Activated CD8-positive, alpha-beta memory T cell treated with anti-CD3 and anti-CD28 coated beads, Interleukin-2, amount 10 ng/mL, durations not matched to agents 7 days and 5 days (primary cell): ENCODE measurements around the gene KMT2C. TPM values are rescaled to one million over a fixed set of nuclear protein-coding genes. Genes with fewer than 3 reads are reported as not detected.
"Not testable (repeated sequence)": the region's sequence is repeated elsewhere in the genome, so short reads cannot be mapped to it uniquely, and the experiment has no call there.

Source experiments
- ATAC-seq: fragments of 150-1000 bp; cut with Tn5 transposase; one replicate; pipeline ENCODE4 v1.10.0; 2021; ENCODE audit warnings: moderate library complexity
- CTCF ChIA-PET: fragments of 350-600 bp; sonication (Branson Sonifier 250); formaldehyde crosslinking; loops from one replicate; lab custom pipeline; 2021; ENCODE audit warnings: antibody characterized with exemption; lab: Charles Lee
- DNase-seq: peaks from one replicate; pipeline ENCODE4 v3.0.0-alpha.2; 2020
- H3K27ac Mint-ChIP-seq: one replicate; pipeline ENCODE4 v1.8.0; 2021; ENCODE audit warnings: mild to moderate bottlenecking, mixed read lengths
- H3K27me3 Mint-ChIP-seq: one replicate; pipeline ENCODE4 v1.8.0; 2021; ENCODE audit warnings: mixed read lengths
- H3K36me3 Mint-ChIP-seq: one replicate; pipeline ENCODE4 v1.8.0; 2021; ENCODE audit warnings: mild to moderate bottlenecking, mixed read lengths
- H3K4me1 Mint-ChIP-seq: one replicate; pipeline ENCODE4 v1.8.0; 2021; ENCODE audit warnings: mixed read lengths
- H3K4me3 Mint-ChIP-seq: one replicate; pipeline ENCODE4 v1.8.0; 2021; ENCODE audit warnings: mild to moderate bottlenecking, moderate library complexity, mixed read lengths
- H3K9me3 Mint-ChIP-seq: one replicate; pipeline ENCODE4 v1.8.0; 2022; ENCODE audit warnings: low read depth, mixed read lengths
- total RNA-seq, 2 experiments: library from RNA; stranded (reverse); gene quantifications; one replicate each; pipeline ENCODE4 v1.2.3, GENCODE V29; 2021

KMT2C gene
- total RNA-seq, 2 experiments from 2014 or later: 58.2 to 86.6 TPM

DNA sequence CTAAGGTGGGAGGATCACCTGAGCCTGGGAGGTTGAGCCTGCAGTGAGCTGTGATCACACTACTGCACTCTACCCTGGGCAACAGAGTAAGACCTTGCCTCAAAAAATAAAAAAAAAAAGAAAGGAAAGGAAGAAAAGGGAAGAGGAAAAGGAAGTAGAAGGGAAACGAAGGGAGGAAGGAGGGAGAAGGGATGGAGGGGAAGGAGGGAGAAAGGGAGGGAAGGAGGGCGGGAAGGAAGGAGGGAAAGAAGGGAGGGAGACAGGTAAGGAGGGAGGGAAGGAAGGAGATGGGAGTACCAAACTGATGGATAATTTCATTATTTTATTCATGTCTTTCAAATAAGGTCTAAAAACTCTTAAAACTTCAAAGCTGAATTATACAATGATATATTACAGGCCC is 106.3 kb downstream of the KMT2C start:
- peaks cover 17% of the 10 kb centered on the region for H3K36me3 Mint-ChIP-seq
- H3K4me3 Mint-ChIP-seq: no peak overlapping the region
- no peak for ATAC-seq
- CTCF ChIA-PET: interaction anchor here (1.4 kb wide), 1 partner anchor 13 kb away, joined by 3 read pairs; no protein-coding TSS in a partner anchor
- H3K4me1 Mint-ChIP-seq: peaks cover 1% of the 10 kb centered on the region
- no peaks in the 10 kb centered on the region for H3K27me3 Mint-ChIP-seq
- no peaks in the 10 kb centered on the region for H3K9me3 Mint-ChIP-seq
- H3K27ac Mint-ChIP-seq: no peak overlapping the region
- DNase-seq: no peak

DNA sequence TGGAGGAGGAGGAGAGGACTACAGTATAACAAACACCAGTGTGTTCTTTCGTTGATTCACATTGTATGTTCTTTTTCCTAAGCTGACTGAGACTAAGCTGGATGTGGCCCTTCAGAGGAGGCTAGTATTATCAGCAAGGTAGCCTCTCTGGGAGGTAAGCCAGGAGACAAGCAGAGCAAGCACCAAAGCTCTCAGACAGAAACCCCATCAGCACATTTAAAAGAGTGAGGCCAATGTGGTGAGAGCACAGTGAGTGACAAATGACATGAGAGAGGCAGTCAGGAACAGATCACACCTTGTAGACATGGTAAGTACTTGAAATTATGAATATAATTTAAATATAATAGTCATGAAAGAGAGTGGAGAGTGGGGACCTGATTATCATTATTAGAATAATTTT is 107.6 kb downstream of the KMT2C start:
- ATAC-seq (no peak), DNase-seq (no peak)
- CTCF ChIA-PET: no interaction called here
- H3K4me3 Mint-ChIP-seq: no peak overlapping the region
- peaks cover 16% of the 10 kb centered on the region for H3K36me3 Mint-ChIP-seq
- no peaks in the 10 kb centered on the region for H3K9me3 Mint-ChIP-seq
- no peaks in the 10 kb centered on the region for H3K4me1 Mint-ChIP-seq
- no peak overlapping the region for H3K27ac Mint-ChIP-seq
- no peaks in the 10 kb centered on the region for H3K27me3 Mint-ChIP-seq

DNA sequence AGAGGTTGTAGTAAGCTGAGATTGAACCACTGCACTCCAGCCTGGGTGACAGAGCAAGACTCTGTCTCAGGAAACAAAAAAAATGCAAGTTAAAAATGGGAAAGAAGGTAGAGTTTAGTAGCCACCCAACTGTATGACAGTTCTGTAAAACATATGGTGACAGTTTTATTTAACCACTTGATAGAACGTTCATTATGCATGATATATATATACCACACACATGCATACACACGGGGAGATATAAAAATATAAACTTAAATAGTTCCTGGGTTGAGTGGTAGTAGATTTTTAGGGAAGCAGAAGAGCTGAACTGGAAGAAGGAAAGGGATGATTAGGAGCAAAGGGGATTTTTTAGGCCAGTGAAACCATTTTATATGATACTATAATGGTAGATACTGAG is 120.0 kb downstream of the KMT2C start:
- CTCF ChIA-PET: interaction anchor here (1.4 kb wide), 1 partner anchor 20 kb away, joined by 3 read pairs; no protein-coding TSS in a partner anchor
- peaks cover 27% of the 10 kb centered on the region for H3K36me3 Mint-ChIP-seq
- H3K27me3 Mint-ChIP-seq: no peaks in the 10 kb centered on the region
- H3K9me3 Mint-ChIP-seq: no peaks in the 10 kb centered on the region
- no peak overlapping the region for H3K27ac Mint-ChIP-seq
- DNase-seq (no peak), ATAC-seq (no peak)
- no peak overlapping the region for H3K4me3 Mint-ChIP-seq
- H3K4me1 Mint-ChIP-seq: peaks cover 10% of the 10 kb centered on the region

DNA sequence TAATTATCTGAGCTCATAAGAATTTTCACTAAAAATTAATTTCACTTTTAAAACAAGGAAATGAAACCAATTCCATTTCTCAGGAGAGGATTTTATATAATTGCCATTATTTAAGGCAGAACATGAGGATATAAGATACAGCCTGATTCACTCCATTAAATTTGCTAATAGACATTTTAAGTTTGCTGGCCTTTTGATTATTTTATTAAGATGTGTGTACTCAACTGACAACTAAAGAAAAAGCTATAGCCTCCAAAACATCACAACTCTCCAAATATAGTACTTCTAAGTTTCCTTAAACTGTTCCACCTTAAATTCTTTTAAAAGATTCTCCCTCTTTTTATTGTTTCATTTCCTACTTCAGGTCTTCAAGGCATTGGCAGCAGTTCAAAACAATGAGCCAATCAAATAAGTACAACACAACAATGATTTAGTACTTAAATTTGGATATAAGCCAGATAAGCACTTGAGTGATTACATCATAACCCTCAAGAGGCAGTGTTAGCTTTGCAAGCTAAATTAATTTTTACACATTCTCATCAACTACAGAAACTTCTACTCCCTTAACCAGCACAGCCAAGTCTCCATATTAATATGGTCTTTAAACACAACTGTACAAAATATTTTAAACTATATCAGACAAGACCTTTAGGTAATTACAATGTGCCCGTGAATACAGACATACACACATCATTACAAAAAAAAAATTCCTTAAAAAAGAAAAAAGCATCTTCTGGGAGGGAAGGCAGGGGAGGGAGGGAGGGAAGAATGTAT is 121.8 kb downstream of the KMT2C start:
- CTCF ChIA-PET: interaction anchor here (0.5 to 1.0 kb wide), 2 partner anchors 197 to 257 kb away, joined by 3 to 5 read pairs; no protein-coding TSS in a partner anchor
- H3K27ac Mint-ChIP-seq: no peak overlapping the region
- ATAC-seq: no peak
- H3K27me3 Mint-ChIP-seq: no peaks in the 10 kb centered on the region
- peaks cover 10% of the 10 kb centered on the region for H3K4me1 Mint-ChIP-seq
- H3K36me3 Mint-ChIP-seq: peaks cover 29% of the 10 kb centered on the region
- H3K4me3 Mint-ChIP-seq: no peak overlapping the region
- DNase-seq: no peak
- H3K9me3 Mint-ChIP-seq: no peaks in the 10 kb centered on the region

DNA sequence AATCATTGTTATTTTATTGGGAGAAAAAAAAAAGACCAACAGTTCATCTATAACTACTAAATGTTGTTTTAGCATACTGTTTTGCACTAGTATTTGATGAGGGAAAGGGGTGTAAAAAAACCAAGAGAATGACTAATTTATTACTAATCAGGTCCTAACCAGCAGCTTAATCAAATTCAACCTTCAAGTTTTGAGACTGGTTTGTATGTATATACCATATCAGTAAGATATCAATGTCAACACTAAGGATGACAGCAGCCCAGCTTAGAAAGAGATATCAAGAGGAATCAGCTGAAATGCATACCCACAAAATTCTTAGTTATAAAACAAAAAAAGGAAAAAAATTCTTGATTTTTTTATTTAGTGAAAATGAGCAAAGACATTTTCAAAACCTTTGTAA is 122.6 kb downstream of the KMT2C start:
- H3K4me3 Mint-ChIP-seq: no peak overlapping the region

DNA sequence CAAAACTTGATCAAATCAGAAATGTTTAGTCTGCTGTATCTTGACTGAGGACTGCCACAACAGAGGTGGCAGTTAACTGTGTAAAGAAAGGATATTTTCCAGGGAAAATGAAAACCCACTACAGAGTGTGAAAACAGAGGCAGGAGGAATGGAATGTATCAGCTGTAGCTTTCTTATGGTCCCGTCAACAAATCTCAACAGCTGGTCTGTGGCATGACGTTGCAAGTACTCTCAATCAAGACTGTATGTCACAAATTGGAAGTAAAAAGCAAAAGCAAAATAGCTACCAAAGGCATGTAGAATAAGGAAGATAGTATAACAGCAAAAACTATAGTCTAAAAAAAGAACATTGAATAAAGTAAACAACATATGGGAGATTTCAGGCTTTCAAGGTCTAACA is 123.5 kb downstream of the KMT2C start:
- Mint-ChIP-seq H3K4me1 (peaks cover 8% of the 10 kb centered on the region), H3K36me3 (peaks cover 33% of the 10 kb centered on the region), H3K4me3 (no peak overlapping the region), H3K27me3 (no peaks in the 10 kb centered on the region), H3K9me3 (no peaks in the 10 kb centered on the region), H3K27ac (no peak overlapping the region)
- no peak for ATAC-seq
- DNase-seq: no peak
- CTCF ChIA-PET: interaction anchor here (0.9 kb wide), 1 partner anchor 24 kb away, joined by 4 read pairs; no protein-coding TSS in a partner anchor

More for the DNA sequence above, 122.6 kb downstream of the KMT2C start:
- Mint-ChIP-seq H3K27me3 (no peaks in the 10 kb centered on the region), H3K9me3 (no peaks in the 10 kb centered on the region), H3K4me1 (peaks cover 10% of the 10 kb centered on the region), H3K36me3 (peaks cover 29% of the 10 kb centered on the region), H3K27ac (no peak overlapping the region)
- ATAC-seq (no peak), DNase-seq (no peak)
- CTCF ChIA-PET: interaction anchor here (0.5 to 1.0 kb wide), 2 partner anchors 198 to 258 kb away, joined by 3 to 5 read pairs; no protein-coding TSS in a partner anchor

DNA sequence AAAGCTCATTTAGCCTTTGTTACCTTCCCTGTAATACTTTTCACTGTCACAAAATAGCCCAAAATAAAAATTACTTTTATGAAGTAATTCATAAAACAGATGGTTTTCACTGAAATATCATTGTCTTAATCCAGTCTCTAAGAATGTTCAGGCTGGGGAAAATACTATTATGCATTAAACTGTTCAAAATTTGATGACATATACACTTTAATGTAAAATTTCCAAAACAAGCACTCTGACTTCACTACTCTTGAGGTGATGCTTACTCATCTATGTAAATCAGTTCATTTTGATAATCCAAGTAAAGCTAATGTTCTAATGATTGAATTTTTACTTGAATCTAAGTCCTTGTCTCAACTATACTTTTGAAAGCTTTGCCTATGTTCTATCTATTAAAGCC is 127.9 kb downstream of the KMT2C start:
- no peaks in the 10 kb centered on the region for H3K9me3 Mint-ChIP-seq
- H3K36me3 Mint-ChIP-seq: peaks cover 41% of the 10 kb centered on the region
- no peak overlapping the region for H3K27ac Mint-ChIP-seq
- DNase-seq (no peak), ATAC-seq (no peak)
- CTCF ChIA-PET: no interaction called here
- no peaks in the 10 kb centered on the region for H3K27me3 Mint-ChIP-seq
- H3K4me1 Mint-ChIP-seq: peaks cover 7% of the 10 kb centered on the region
- H3K4me3 Mint-ChIP-seq: no peak overlapping the region

DNA sequence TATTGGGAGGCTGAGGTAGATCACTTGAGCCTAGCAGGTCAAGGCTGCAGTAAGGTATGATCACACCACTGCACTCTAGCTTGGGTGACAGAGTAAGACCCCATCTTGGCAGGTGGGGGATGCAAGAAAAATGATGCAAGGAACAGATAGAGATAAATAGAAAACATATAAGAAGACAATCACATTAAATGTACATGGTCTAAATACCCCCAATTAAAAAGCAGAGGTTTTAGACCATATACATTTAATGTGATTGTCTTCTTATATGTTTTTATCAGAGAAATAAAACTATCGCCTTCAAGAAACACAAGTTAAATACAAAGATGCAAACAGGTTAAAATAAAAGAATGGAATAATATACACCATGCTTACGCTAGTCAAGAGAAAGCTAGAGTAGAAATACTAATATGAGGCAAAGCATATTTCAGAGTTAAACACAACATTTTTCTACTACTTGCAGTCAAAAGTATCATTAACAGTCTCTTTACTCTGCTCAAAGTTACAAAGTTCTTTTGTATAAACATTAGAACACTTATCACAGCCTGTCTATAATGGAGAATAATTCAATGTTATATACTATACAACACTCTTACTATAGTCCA is 136.2 kb downstream of the KMT2C start:
- H3K4me3 Mint-ChIP-seq, ATAC-seq, DNase-seq, H3K27me3 Mint-ChIP-seq, H3K4me1 Mint-ChIP-seq, H3K9me3 Mint-ChIP-seq, CTCF ChIA-PET, H3K27ac Mint-ChIP-seq: not testable (repeated sequence)
- peaks cover 25% of the 10 kb centered on the region for H3K36me3 Mint-ChIP-seq

DNA sequence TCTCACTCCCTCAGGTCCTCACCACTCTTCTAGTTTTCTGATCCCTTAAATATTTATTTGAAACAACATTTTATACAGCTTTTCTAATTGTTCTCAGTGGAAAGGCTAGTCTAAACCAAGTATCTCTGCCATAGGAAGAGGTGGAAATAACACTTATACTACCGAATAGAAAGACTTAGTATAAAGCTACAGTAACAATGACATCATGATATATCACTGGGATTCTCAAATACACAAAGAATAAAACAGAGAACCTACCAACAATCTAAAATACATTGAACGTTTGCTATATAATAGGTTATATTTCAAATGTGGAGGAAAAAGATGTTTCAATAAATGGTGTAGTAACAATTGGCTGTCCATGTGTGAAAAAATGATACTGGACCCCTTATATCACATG is 142.9 kb downstream of the KMT2C start:
- Mint-ChIP-seq H3K4me1 (no peaks in the 10 kb centered on the region), H3K4me3 (no peak overlapping the region), H3K27ac (no peak overlapping the region), H3K9me3 (peaks cover 5% of the 10 kb centered on the region), H3K27me3 (no peaks in the 10 kb centered on the region), H3K36me3 (peaks cover 38% of the 10 kb centered on the region)
- DNase-seq (no peak), ATAC-seq (no peak)
- CTCF ChIA-PET: no interaction called here

DNA sequence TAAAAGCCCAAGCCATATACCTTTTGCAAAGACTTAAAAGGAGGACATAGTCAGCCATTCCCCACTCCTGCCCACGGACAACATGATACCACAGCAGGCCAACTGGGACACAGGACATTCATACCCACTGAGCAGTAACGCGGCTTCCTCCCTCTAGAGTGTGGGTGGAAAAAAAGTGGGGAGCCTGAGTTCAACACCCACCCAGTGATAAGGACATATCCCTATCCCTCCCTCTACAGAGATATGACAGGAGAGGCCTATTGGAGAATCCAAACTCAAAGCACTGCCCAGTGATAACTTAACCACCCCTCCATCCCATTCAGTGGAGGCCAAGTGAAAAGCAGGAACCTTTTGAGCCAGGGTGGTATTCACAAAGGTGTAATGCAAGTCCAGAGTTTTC is 148.8 kb downstream of the KMT2C start:
- H3K4me3 Mint-ChIP-seq, H3K9me3 Mint-ChIP-seq, H3K27me3 Mint-ChIP-seq, ATAC-seq, CTCF ChIA-PET, H3K27ac Mint-ChIP-seq, DNase-seq, H3K4me1 Mint-ChIP-seq: not testable (repeated sequence)
- peaks cover 19% of the 10 kb centered on the region for H3K36me3 Mint-ChIP-seq

DNA sequence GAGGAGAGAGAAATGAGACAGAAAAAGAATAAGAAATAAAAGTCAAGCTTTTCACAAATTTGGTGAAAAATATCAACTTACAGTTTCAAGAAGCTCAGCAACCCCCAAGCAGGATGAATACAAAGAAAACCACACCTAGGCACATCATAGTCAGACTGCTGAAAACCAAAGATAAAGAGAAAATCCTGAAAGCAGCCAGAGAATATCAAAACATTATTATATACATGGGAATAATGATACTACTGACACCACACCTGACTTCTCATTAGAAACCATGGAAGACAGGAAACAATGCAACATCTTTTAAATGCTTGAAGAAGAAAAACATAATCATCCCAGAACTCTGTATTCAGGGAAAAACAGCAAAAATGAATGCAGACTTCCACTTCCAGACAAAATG is 149.6 kb downstream of the KMT2C start:
- H3K27ac Mint-ChIP-seq, CTCF ChIA-PET, ATAC-seq, H3K27me3 Mint-ChIP-seq, H3K9me3 Mint-ChIP-seq, H3K4me3 Mint-ChIP-seq, H3K4me1 Mint-ChIP-seq, DNase-seq: not testable (repeated sequence)
- peaks cover 17% of the 10 kb centered on the region for H3K36me3 Mint-ChIP-seq

DNA sequence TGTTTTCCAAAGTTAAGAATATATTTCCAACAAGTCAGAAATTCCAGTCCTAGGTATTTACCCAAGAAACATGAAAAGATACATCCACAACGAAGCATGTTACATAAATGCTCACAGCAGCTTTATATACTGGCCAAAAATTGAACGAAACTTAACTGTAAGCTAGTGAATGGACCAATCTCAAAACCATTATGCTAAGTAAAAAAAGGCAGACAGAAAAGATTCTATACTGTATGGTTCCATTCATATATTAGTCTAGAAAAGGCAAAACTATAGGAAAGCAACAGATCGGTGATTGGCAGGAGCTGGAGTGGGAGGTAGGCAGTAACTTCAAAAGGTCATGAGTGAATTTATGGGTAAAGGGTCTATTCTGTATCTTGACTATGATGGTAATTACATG is 150.8 kb downstream of the KMT2C start:
- H3K9me3 Mint-ChIP-seq, H3K27ac Mint-ChIP-seq, DNase-seq, H3K4me1 Mint-ChIP-seq, CTCF ChIA-PET, ATAC-seq, H3K27me3 Mint-ChIP-seq, H3K4me3 Mint-ChIP-seq: not testable (repeated sequence)
- H3K36me3 Mint-ChIP-seq: peaks cover 15% of the 10 kb centered on the region

DNA sequence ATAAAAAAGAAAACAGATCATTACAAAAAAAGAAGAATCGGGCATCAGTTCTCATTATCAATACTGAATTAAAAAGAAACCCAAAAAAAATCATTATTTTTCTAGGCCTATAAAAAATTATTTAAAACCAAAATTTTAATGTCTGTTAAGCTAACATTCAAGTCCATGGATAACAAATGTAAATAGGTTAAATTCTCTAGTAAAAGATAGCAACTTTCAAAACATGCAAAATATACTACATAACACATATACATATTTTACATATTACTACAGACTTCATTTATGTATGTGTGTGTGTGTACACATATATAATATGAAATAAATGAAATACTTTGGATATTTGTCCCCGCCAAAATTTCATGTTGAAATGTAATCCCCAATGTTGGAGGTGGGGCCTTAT is 158.1 kb downstream of the KMT2C start:
- H3K27ac Mint-ChIP-seq, H3K36me3 Mint-ChIP-seq, DNase-seq, H3K9me3 Mint-ChIP-seq, H3K4me1 Mint-ChIP-seq, CTCF ChIA-PET, H3K27me3 Mint-ChIP-seq, ATAC-seq, H3K4me3 Mint-ChIP-seq: not testable (repeated sequence)

DNA sequence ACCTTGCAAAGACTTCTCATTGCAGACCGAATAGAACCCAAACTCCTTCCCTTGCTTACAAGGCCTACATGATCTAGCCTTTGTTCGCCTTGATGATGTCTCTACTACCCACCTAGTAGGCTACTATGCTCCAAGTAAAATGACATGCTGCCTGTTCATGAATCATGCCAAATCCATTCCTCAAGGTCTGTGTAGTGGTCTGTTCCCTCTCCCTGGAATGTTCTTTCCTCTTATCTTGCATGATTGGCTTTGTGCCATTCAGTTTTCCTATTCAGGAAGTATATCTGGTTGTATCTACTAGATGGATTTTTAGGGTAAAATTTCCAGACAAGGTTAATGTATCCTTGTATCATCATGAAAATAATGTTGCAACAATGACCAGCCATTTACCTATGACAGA is 165.4 kb downstream of the KMT2C start:
- H3K36me3 Mint-ChIP-seq, DNase-seq, H3K27ac Mint-ChIP-seq, H3K27me3 Mint-ChIP-seq, ATAC-seq, H3K9me3 Mint-ChIP-seq, CTCF ChIA-PET, H3K4me1 Mint-ChIP-seq, H3K4me3 Mint-ChIP-seq: not testable (repeated sequence)
